ENCODE results near the gene DLGAP3.

DNA sequence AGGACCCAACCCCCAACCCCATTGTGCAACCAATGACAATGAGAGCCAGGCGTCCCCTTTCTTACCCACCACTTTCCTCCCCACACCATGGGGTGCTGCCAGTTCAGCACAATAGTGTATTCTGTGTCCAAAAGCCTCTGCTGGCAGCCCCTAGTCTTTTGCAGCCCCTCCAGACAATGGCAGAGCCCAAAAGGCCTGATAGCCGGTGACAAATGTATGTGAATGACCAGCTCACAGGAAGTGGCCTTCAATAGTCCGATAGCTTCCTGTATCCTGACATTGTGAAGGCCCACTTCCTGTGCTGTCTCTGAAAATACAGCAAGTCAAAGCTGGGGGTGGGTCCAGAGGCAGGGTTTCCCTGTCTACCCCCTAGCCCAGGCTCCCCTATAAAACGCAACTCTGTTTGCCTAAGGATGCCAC lies 86.5 kb downstream of the DLGAP3 start:
- TF ChIP-seq, protein P1, sequence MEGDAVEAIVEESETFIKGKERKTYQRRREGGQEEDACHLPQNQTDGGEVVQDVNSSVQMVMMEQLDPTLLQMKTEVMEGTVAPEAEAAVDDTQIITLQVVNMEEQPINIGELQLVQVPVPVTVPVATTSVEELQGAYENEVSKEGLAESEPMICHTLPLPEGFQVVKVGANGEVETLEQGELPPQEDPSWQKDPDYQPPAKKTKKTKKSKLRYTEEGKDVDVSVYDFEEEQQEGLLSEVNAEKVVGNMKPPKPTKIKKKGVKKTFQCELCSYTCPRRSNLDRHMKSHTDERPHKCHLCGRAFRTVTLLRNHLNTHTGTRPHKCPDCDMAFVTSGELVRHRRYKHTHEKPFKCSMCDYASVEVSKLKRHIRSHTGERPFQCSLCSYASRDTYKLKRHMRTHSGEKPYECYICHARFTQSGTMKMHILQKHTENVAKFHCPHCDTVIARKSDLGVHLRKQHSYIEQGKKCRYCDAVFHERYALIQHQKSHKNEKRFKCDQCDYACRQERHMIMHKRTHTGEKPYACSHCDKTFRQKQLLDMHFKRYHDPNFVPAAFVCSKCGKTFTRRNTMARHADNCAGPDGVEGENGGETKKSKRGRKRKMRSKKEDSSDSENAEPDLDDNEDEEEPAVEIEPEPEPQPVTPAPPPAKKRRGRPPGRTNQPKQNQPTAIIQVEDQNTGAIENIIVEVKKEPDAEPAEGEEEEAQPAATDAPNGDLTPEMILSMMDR (IDR thresholded peaks at IDR 0.05; ENCODE audit: borderline replicate concordance, extremely low read depth, low read length, poor library complexity, severe bottlenecking), result no peak
- no peak for TF ChIP-seq EZH2 (IDR thresholded peaks at IDR 0.05; ENCODE audit: borderline replicate concordance, low read depth, low read length, severe bottlenecking)
